DND-41 (cell line): ENCODE data around the gene MRAP.

Source experiments
- ATAC-seq: fragments of 200-7000 bp; cut with Tn5 transposase; 3 replicates; pipeline ENCODE4 v1.9.1; 2021; ENCODE audit warnings: low read depth; ENCODE audit not compliant: insufficient read depth
- DNase-seq: peaks from one replicate; pipeline ENCODE4 v3.0.0-alpha.2; 2020
- H2AFZ ChIP-seq: 2 replicates; pipeline ENCODE4 v1.6.0; 2012; ENCODE audit warnings: low read depth, low read length
- H3K27ac ChIP-seq: 2 replicates; pipeline ENCODE4 v1.5.1; 2012; ENCODE audit warnings: low read length, inconsistent platforms
- H3K27me3 ChIP-seq: fragments of 200-600 bp; sonication (generic); 2 replicates; pipeline ENCODE4 v1.6.0; 2012; ENCODE audit warnings: low read length, mild to moderate bottlenecking, inconsistent platforms; ENCODE audit not compliant: insufficient read depth, poor library complexity
- H3K36me3 ChIP-seq: 2 replicates; pipeline ENCODE4 v1.5.1; 2012; ENCODE audit warnings: low read length, inconsistent platforms; ENCODE audit not compliant: insufficient read depth
- H3K4me1 ChIP-seq: 2 replicates; pipeline ENCODE4 v1.5.1; 2012; ENCODE audit warnings: mild to moderate bottlenecking, low read length; ENCODE audit not compliant: insufficient read depth
- H3K4me2 ChIP-seq: 2 replicates; pipeline ENCODE4 v1.6.0; 2012; ENCODE audit warnings: mild to moderate bottlenecking, moderate library complexity, low read length, inconsistent platforms; ENCODE audit not compliant: insufficient read depth
- H3K4me3 ChIP-seq, 2 experiments: fragments of 200-600 bp in 1 of 2; shearing (Covaris generic) in 1 of 2; 2 replicates each; pipeline ENCODE4 v1.5.1; 2012 to 2016; ENCODE audit warnings: inconsistent platforms in 2 of 2, low read length in 2 of 2, mild to moderate bottlenecking in 2 of 2, low read depth in 1 of 2, moderate library complexity in 1 of 2
- H3K79me2 ChIP-seq: 2 replicates; pipeline ENCODE4 v1.6.0; 2012; ENCODE audit warnings: low read length, inconsistent platforms; ENCODE audit not compliant: insufficient read depth
- H3K9ac ChIP-seq: 2 replicates; pipeline ENCODE4 v1.6.0; 2012; ENCODE audit warnings: low read depth, mild to moderate bottlenecking, inconsistent platforms, low read length, moderate library complexity
- H3K9me3 ChIP-seq: 2 replicates; pipeline ENCODE4 v1.5.1; 2012; ENCODE audit warnings: low read length, moderate library complexity, mild to moderate bottlenecking, inconsistent platforms; ENCODE audit not compliant: insufficient read depth, severe bottlenecking
- H4K20me1 ChIP-seq: 2 replicates; pipeline ENCODE4 v1.6.0; 2012; ENCODE audit warnings: low read length; ENCODE audit not compliant: insufficient read depth
- CTCF ChIP-seq: IDR thresholded peaks from 2 replicates; pipeline ENCODE4 v1.5.1; 2012; ENCODE audit warnings: borderline replicate concordance, low read length, moderate library complexity, mild to moderate bottlenecking; ENCODE audit not compliant: poor library complexity, severe bottlenecking; ENCODE audit errors: extremely low read depth
- EZH2 ChIP-seq: IDR thresholded peaks from 3 replicates; pipeline ENCODE4 v1.6.1; 2012; ENCODE audit warnings: borderline replicate concordance, low read depth, mild to moderate bottlenecking, moderate library complexity, low read length, inconsistent platforms; ENCODE audit not compliant: severe bottlenecking

The MRAP gene

GRCh38 chr21:32325706-32326105 is 27.1 kb downstream of the MRAP start:
- H4K20me1 ChIP-seq, result peaks cover 4% of the 10 kb centered on the region; the same call in 1 of the 2 replicates
- H3K9me3 ChIP-seq, result no peaks in the 10 kb centered on the region
- no peak overlapping the region for H3K9ac ChIP-seq
- ATAC-seq, result no peak
- TF ChIP-seq EZH2 (no peak), CTCF (no peak)
- no peaks in the 10 kb centered on the region for H3K27me3 ChIP-seq
- H2AFZ ChIP-seq, result no peak overlapping the region
- DNase-seq, result no peak
- no peak overlapping the region for H3K27ac ChIP-seq
- H3K4me3 ChIP-seq, result no peak overlapping the region
- no peaks in the 10 kb centered on the region for H3K4me1 ChIP-seq
- H3K36me3 ChIP-seq, result peaks cover 91% of the 10 kb centered on the region
- H3K79me2 ChIP-seq, result no peaks in the 10 kb centered on the region
- no peak overlapping the region for H3K4me2 ChIP-seq

GRCh38 chr21:32328595-32328994 is 29.9 kb downstream of the MRAP start:
- ATAC-seq (no peak), DNase-seq (no peak)
- Histone ChIP-seq H3K27me3 (no peaks in the 10 kb centered on the region), H4K20me1 (0 out of 2 replicates have a peak, but pooled peaks cover 5% of the 10 kb centered on the region), H3K79me2 (no peaks in the 10 kb centered on the region), H3K4me3 (no peak overlapping the region), H3K9me3 (no peaks in the 10 kb centered on the region), H3K27ac (no peak overlapping the region), H3K4me1 (no peaks in the 10 kb centered on the region), H3K4me2 (no peak overlapping the region), H3K9ac (no peak overlapping the region), H3K36me3 (peaks cover 91% of the 10 kb centered on the region), H2AFZ (no peak overlapping the region)
- TF ChIP-seq EZH2, result no peak
- no peak for TF ChIP-seq CTCF

GRCh38 chr21:32329331-32329730 is 30.7 kb downstream of the MRAP start:
- H3K4me1 ChIP-seq, result no peaks in the 10 kb centered on the region
- peaks cover 91% of the 10 kb centered on the region for H3K36me3 ChIP-seq
- ATAC-seq (no peak), DNase-seq (no peak)
- H3K4me3 ChIP-seq, result no peak overlapping the region
- TF ChIP-seq EZH2, result no peak
- no peak for TF ChIP-seq CTCF
- H3K9ac ChIP-seq, result no peak overlapping the region
- no peaks in the 10 kb centered on the region for H3K79me2 ChIP-seq
- H3K27me3 ChIP-seq, result no peaks in the 10 kb centered on the region
- H3K4me2 ChIP-seq, result no peak overlapping the region
- H3K9me3 ChIP-seq, result no peaks in the 10 kb centered on the region
- H4K20me1 ChIP-seq, result 0 out of 2 replicates have a peak, but pooled peaks cover 5% of the 10 kb centered on the region
- H3K27ac ChIP-seq, result no peak overlapping the region
- H2AFZ ChIP-seq, result no peak overlapping the region

- no peaks in the 10 kb centered on the region for H3K79me2 ChIP-seq
- ATAC-seq (no peak), DNase-seq (no peak)
- TF ChIP-seq CTCF (no peak), EZH2 (no peak)
- H3K36me3 ChIP-seq, result peaks cover 91% of the 10 kb centered on the region
- no peak overlapping the region for H3K27ac ChIP-seq
- no peak overlapping the region for H3K4me3 ChIP-seq
- no peak overlapping the region for H3K9ac ChIP-seq
- H2AFZ ChIP-seq, result no peak overlapping the region
- no peaks in the 10 kb centered on the region for H3K9me3 ChIP-seq
- no peaks in the 10 kb centered on the region for H3K27me3 ChIP-seq
- 0 out of 2 replicates have a peak, but pooled peaks cover 5% of the 10 kb centered on the region for H4K20me1 ChIP-seq
- no peaks in the 10 kb centered on the region for H3K4me1 ChIP-seq
- no peak overlapping the region for H3K4me2 ChIP-seq
Measured at GRCh38 chr21:32329776-32330175, 31.1 kb downstream of the MRAP start.
